SK-N-SH (cell line): ENCODE data around the gene KIAA0040. TPM values are rescaled to one million over a fixed set of nuclear protein-coding genes. Genes with fewer than 3 reads are reported as not detected.

ENCODE experiments used
- CTCF ChIA-PET: fragments of 300-600, 350-600 bp; formaldehyde crosslinking; extraction: SDS; loops from one replicate; lab custom pipeline; 2021; lab: Yijun Ruan, JAX
- POLR2A ChIA-PET: fragments of 350-600 bp; sonication (Branson Sonifier 250); formaldehyde crosslinking; extraction: SDS; loops from one replicate; lab custom pipeline; 2020; ENCODE audit warnings: antibody characterized with exemption, inconsistent platforms; lab: Yijun Ruan, JAX
- DNase-seq: peaks from one replicate; pipeline ENCODE4 v3.0.0; 2012
- H2AFZ ChIP-seq: fragments of 200-600 bp; sonication (generic); 2 replicates; pipeline ENCODE4 v1.8.1; 2016; ENCODE audit warnings: antibody characterized with exemption, mild to moderate bottlenecking, low read depth
- H3F3A ChIP-seq: fragments of 200-600 bp; sonication (generic); replicated peaks from 2 replicates; pipeline ENCODE3; 2016; ENCODE audit warnings: antibody characterized with exemption, mild to moderate bottlenecking; ENCODE audit not compliant: insufficient read depth
- H3K27ac ChIP-seq, 2 experiments: fragments of 200-500 bp in 1 of 2; fragments of 200-600 bp in 1 of 2; sonication (Bioruptor generic) in 1 of 2; sonication (generic), shearing (Covaris generic) in 1 of 2; 2 replicates each; pipeline versions ENCODE4 v1.5.1 to v1.6.1; 2014 to 2016; ENCODE audit warnings: low read depth in 2 of 2, inconsistent platforms in 1 of 2, low read length in 1 of 2, mild to moderate bottlenecking in 1 of 2, mixed read lengths in 1 of 2
- H3K27me3 ChIP-seq: fragments of 200-600 bp; sonication (generic), shearing (Covaris generic); 2 replicates; pipeline ENCODE4 v1.6.1; 2016; ENCODE audit warnings: mixed run types; ENCODE audit not compliant: insufficient read depth
- H3K36me3 ChIP-seq, 2 experiments: fragments of 200-500 bp in 1 of 2; fragments of 200-600 bp in 1 of 2; sonication (Bioruptor generic) in 1 of 2; sonication (generic) in 1 of 2; replicated peaks in 1 of 2; 2 replicates each; pipeline versions ENCODE3 to v1.5.1; 2014 to 2016; ENCODE audit warnings: low read length in 1 of 2, mild to moderate bottlenecking in 1 of 2; ENCODE audit not compliant: insufficient read depth in 2 of 2, control insufficient read depth in 1 of 2
- H3K4me1 ChIP-seq, 2 experiments: fragments of 200-500 bp in 1 of 2; fragments of 200-600 bp in 1 of 2; sonication (Bioruptor generic) in 1 of 2; sonication (generic), shearing (Covaris generic) in 1 of 2; 2 replicates each; pipeline versions ENCODE4 v1.5.1 to v1.6.1; 2014 to 2016; ENCODE audit warnings: low read depth in 1 of 2, low read length in 1 of 2, mixed run types in 1 of 2; ENCODE audit not compliant: insufficient read depth in 2 of 2, control insufficient read depth in 1 of 2
- H3K4me2 ChIP-seq: fragments of 200-600 bp; sonication (generic), shearing (Covaris generic); 2 replicates; pipeline ENCODE4 v1.6.1; 2017; ENCODE audit warnings: mixed run types
- H3K4me3 ChIP-seq, 2 experiments: fragments of 200-500 bp in 1 of 2; fragments of 200-600 bp in 1 of 2; sonication (Bioruptor generic) in 1 of 2; sonication (generic), shearing (Covaris generic) in 1 of 2; 2 replicates each; pipeline versions ENCODE4 v1.5.1 to v1.8.1; 2014 to 2016; ENCODE audit warnings: low read depth in 2 of 2, inconsistent platforms in 1 of 2, low read length in 1 of 2, mild to moderate bottlenecking in 1 of 2, mixed read lengths in 1 of 2, moderate library complexity in 1 of 2
- H3K79me2 ChIP-seq: fragments of 200-600 bp; sonication (generic); 2 replicates; pipeline ENCODE4 v1.8.1; 2017; ENCODE audit warnings: mild to moderate bottlenecking; ENCODE audit not compliant: insufficient read depth
- H3K9ac ChIP-seq: fragments of 200-600 bp; sonication (generic); 2 replicates; pipeline ENCODE4 v1.6.1; 2017; ENCODE audit warnings: mixed run types
- H3K9me2 ChIP-seq: fragments of 200-600 bp; sonication (generic); 2 replicates; pipeline ENCODE4 v1.6.1; 2017; ENCODE audit warnings: mixed run types
- H3K9me3 ChIP-seq: fragments of 200-600 bp; sonication (generic); 2 replicates; pipeline ENCODE4 v1.6.1; 2017; ENCODE audit warnings: mixed run types, mild to moderate bottlenecking, moderate library complexity
- H4K20me1 ChIP-seq: fragments of 200-600 bp; sonication (generic); 2 replicates; pipeline ENCODE4 v1.6.1; 2017; ENCODE audit warnings: mild to moderate bottlenecking, mixed run types; ENCODE audit not compliant: insufficient read depth
- FOXM1 ChIP-seq: IDR thresholded peaks from 2 replicates; pipeline ENCODE4 v1.4.0; 2012; ENCODE audit warnings: low read depth, mild to moderate bottlenecking
- JUND ChIP-seq: IDR thresholded peaks from 2 replicates; pipeline ENCODE4 v1.4.0; 2012
- MEF2A ChIP-seq: IDR thresholded peaks from 2 replicates; pipeline ENCODE4 v1.4.0; 2012; ENCODE audit warnings: low read depth, borderline replicate concordance
- MXI1 ChIP-seq: IDR thresholded peaks from 2 replicates; pipeline ENCODE4 v1.6.1; 2012; ENCODE audit warnings: mild to moderate bottlenecking, low read depth, low read length, improper control_type of control experiment
- POLR2AphosphoS5 ChIP-seq: IDR thresholded peaks from 2 replicates; pipeline ENCODE4 v1.6.1; 2012; ENCODE audit warnings: low read depth, low read length
- RXRA ChIP-seq: IDR thresholded peaks from 2 replicates; pipeline ENCODE4 v1.4.0; 2012; ENCODE audit warnings: low read depth, mild to moderate bottlenecking, borderline replicate concordance
- SMC3 ChIP-seq: IDR thresholded peaks from 2 replicates; pipeline ENCODE4 v1.6.1; 2012; ENCODE audit warnings: low read depth, low read length, improper control_type of control experiment
- TAF1 ChIP-seq: IDR thresholded peaks from 2 replicates; pipeline ENCODE4 v1.6.1; 2012; ENCODE audit warnings: low read depth, mild to moderate bottlenecking, low read length, moderate library complexity, borderline replicate concordance
- TCF12 ChIP-seq: IDR thresholded peaks from 2 replicates; pipeline ENCODE4 v1.4.0; 2012
- WGBS: methylation state at CpG from one replicate; pipeline ENCODE4 v1.1.6; 2017; ENCODE audit warnings: low lambda C conversion rate; 5-methylcytosine and 5-hydroxymethylcytosine counted together
- polyA plus RNA-seq, 3 experiments: library from polyadenylated mRNA; depleted of rRNA; stranded (reverse); fragments of >200 nt; gene quantifications; 2 replicates each; pipeline ENCODE4 v1.2.3, GENCODE V29; 2012
- TF ChIP-seq, protein P1 (sequence below): IDR thresholded peaks from 2 replicates; pipeline ENCODE4 v1.4.0; 2012; ENCODE audit warnings: low read depth
- TF ChIP-seq, protein P2 (sequence below): fragments of 150-350 bp; IDR thresholded peaks from 2 replicates; pipeline ENCODE4 v1.6.1; 2017; ENCODE audit warnings: antibody characterized with exemption, low read length, low read depth, borderline replicate concordance
- TF ChIP-seq, protein P3 (sequence below): IDR thresholded peaks from 2 replicates; pipeline ENCODE4 v1.6.1; 2012; ENCODE audit warnings: mild to moderate bottlenecking, low read depth, low read length, moderate library complexity

Gene KIAA0040
- polyA plus RNA-seq, 1 of the 3 experiments (the other 2 are of a cell fraction): 0.08 TPM

DNA sequence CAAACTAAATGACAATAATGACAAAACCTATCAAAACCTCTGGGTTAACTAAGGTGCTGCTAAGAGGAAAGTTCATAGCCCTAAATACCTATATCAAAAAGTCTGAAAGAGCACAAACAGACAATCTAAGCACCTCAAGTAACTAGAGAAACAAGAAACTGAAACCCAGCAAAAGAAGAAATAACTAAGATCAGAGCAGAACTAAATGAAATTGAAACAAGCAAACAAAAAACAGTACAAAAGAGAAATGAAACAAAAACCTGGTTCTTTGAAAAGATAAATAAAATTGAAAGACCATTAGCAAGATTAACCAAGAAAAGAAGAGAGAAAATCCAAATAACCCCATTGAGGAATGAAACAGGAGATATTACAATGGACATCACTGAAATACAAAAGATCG lies 44.8 kb upstream of the KIAA0040 start:
- Histone ChIP-seq H3K79me2 (no peaks in the 10 kb centered on the region), H3K9me3 (no peaks in the 10 kb centered on the region)
- CTCF ChIA-PET: no interaction called here
- DNase-seq: no peak
- WGBS: 0% methylated on average over 1 of the region's 1 CpG
- TF ChIP-seq MXI1 (no peak), RXRA (no peak), JUND (no peak), TCF12 (no peak), MEF2A (no peak), TAF1 (no peak), FOXM1 (no peak)
- TF ChIP-seq, protein P1, sequence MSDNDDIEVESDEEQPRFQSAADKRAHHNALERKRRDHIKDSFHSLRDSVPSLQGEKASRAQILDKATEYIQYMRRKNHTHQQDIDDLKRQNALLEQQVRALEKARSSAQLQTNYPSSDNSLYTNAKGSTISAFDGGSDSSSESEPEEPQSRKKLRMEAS: no peak
- TF ChIP-seq, protein P2, sequence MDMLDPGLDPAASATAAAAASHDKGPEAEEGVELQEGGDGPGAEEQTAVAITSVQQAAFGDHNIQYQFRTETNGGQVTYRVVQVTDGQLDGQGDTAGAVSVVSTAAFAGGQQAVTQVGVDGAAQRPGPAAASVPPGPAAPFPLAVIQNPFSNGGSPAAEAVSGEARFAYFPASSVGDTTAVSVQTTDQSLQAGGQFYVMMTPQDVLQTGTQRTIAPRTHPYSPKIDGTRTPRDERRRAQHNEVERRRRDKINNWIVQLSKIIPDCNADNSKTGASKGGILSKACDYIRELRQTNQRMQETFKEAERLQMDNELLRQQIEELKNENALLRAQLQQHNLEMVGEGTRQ: no peak
- TF ChIP-seq, all 33 proteins: peak for 0
- Histone ChIP-seq H3F3A (no peaks in the 10 kb centered on the region), H3K36me3 (no peaks in the 10 kb centered on the region), H3K4me1 (no peaks in the 10 kb centered on the region), H4K20me1 (no peaks in the 10 kb centered on the region), H3K9me2 (no peaks in the 10 kb centered on the region), H3K27ac (no peak overlapping the region), H3K27me3 (no peaks in the 10 kb centered on the region), H3K4me3 (no peak overlapping the region), H2AFZ (no peak overlapping the region), H3K9ac (no peak overlapping the region), H3K4me2 (no peak overlapping the region)
- POLR2A ChIA-PET: no interaction called here

DNA sequence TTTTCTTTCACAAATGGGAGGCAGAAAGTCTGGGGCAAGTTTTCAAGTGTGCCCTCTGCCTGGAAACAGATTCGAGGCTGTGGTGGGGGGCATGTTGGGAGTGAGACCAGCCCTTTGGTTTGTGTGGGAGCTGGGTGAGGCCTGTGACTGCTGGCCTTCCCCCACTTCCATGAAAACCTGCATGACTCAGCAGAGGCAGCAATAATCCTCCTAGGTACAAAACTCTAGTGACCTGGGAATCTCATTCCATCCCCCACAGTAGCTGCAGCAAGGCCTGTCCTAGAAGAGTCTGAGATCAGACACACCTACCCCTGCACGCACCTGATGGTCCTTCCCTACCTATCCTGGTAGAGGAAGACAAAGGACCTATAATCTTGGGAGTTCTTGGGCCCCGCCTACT lies 42.1 kb upstream of the KIAA0040 start:
- no peaks in the 10 kb centered on the region for H3K9me3 ChIP-seq
- no peaks in the 10 kb centered on the region for H3K79me2 ChIP-seq
- ChIA-PET POLR2A (no interaction called here), CTCF (interaction anchor here (0.6 to 1.5 kb wide), 3 partner anchors 33 to 85 kb away, joined by 3 read pairs; no protein-coding TSS in a partner anchor)
- H3K9me2 ChIP-seq: no peaks in the 10 kb centered on the region
- no peak for TF ChIP-seq POLR2AphosphoS5
- no peak for TF ChIP-seq SMC3
- H3K27ac ChIP-seq: no peak overlapping the region
- no peak overlapping the region for H3K9ac ChIP-seq
- H4K20me1 ChIP-seq: no peaks in the 10 kb centered on the region
- H3K4me2 ChIP-seq: no peak overlapping the region
- no peaks in the 10 kb centered on the region for H3K4me1 ChIP-seq
- no peak for DNase-seq
- H3K36me3 ChIP-seq: no peaks in the 10 kb centered on the region
- H3F3A ChIP-seq: no peaks in the 10 kb centered on the region
- 13% methylated on average over 3 of the region's 3 CpGs for WGBS
- H2AFZ ChIP-seq: no peak overlapping the region
- H3K4me3 ChIP-seq: no peak overlapping the region
- no peaks in the 10 kb centered on the region for H3K27me3 ChIP-seq

DNA sequence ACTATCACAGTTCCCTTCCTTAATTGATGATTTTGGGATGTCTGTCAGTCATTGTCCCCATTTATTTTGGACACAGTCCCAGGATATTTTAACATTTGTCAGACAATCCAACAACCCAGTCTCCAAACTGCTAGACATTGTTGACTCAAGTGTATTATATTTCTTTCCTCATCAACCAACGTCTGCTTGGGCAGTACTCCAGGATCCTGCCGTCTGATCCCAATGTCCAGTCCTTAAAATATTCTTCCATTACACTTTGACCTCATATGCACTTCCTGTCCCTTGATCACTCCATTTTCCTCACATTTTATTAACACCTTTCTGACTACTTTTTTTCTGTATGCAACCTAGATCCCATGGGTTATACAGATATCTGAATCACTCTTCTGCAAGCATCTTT lies 39.8 kb upstream of the KIAA0040 start:
- no peak overlapping the region for H3K4me3 ChIP-seq
- POLR2A ChIA-PET: no interaction called here
- no peaks in the 10 kb centered on the region for H3K4me1 ChIP-seq
- H3K4me2 ChIP-seq: no peak overlapping the region
- H3K9ac ChIP-seq: no peak overlapping the region
- H3K9me3 ChIP-seq: no peaks in the 10 kb centered on the region
- no peaks in the 10 kb centered on the region for H4K20me1 ChIP-seq
- no peaks in the 10 kb centered on the region for H3K36me3 ChIP-seq
- no peaks in the 10 kb centered on the region for H3K9me2 ChIP-seq
- TF ChIP-seq, protein P3, sequence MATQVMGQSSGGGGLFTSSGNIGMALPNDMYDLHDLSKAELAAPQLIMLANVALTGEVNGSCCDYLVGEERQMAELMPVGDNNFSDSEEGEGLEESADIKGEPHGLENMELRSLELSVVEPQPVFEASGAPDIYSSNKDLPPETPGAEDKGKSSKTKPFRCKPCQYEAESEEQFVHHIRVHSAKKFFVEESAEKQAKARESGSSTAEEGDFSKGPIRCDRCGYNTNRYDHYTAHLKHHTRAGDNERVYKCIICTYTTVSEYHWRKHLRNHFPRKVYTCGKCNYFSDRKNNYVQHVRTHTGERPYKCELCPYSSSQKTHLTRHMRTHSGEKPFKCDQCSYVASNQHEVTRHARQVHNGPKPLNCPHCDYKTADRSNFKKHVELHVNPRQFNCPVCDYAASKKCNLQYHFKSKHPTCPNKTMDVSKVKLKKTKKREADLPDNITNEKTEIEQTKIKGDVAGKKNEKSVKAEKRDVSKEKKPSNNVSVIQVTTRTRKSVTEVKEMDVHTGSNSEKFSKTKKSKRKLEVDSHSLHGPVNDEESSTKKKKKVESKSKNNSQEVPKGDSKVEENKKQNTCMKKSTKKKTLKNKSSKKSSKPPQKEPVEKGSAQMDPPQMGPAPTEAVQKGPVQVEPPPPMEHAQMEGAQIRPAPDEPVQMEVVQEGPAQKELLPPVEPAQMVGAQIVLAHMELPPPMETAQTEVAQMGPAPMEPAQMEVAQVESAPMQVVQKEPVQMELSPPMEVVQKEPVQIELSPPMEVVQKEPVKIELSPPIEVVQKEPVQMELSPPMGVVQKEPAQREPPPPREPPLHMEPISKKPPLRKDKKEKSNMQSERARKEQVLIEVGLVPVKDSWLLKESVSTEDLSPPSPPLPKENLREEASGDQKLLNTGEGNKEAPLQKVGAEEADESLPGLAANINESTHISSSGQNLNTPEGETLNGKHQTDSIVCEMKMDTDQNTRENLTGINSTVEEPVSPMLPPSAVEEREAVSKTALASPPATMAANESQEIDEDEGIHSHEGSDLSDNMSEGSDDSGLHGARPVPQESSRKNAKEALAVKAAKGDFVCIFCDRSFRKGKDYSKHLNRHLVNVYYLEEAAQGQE: no peak
- TF ChIP-seq, all 33 proteins: peak for 0
- CTCF ChIA-PET: interaction anchor here (2.0 kb wide), 1 partner anchor 80 kb away, joined by 5 read pairs; no protein-coding TSS in a partner anchor
- H3K79me2 ChIP-seq: no peaks in the 10 kb centered on the region
- H3F3A ChIP-seq: no peaks in the 10 kb centered on the region
- H3K27ac ChIP-seq: no peak overlapping the region
- no peak for DNase-seq
- 16% methylated on average over 2 of the region's 2 CpGs for WGBS
- H3K27me3 ChIP-seq: no peaks in the 10 kb centered on the region
- no peak overlapping the region for H2AFZ ChIP-seq
